Measurements from ENCODE around the gene MUCL3. TPM values are rescaled to one million over a fixed set of nuclear protein-coding genes. Genes with fewer than 3 reads are reported as not detected.

MUCL3 gene
- total RNA-seq = not detected in 2 replicates

GRCh38 chr6:30940361-30940986, at the start of gene MUCL3:
Gene MUCL3, plus strand, starts transcription at chr6:30940973. Its CDS starts 27 bp downstream, at chr6:30941000.

GRCh38 chr6:30907758-30908591, 32.8 kb upstream of the MUCL3 start, which contains the start of gene GTF2H4:
Gene GTF2H4, plus strand, starts transcription at chr6:30908207.

GRCh38 chr6:30914076-30914853, 26.5 kb upstream of the MUCL3 start, which contains the start of gene VARS2:
Gene VARS2, plus strand, starts transcription at chr6:30914238. Its CDS starts 599 bp downstream, at chr6:30914837.

GRCh38 chr6:30931969-30932645, 8.7 kb upstream of the MUCL3 start, which contains the start of gene SFTA2:
Gene SFTA2, minus strand, starts transcription at chr6:30932170. Its CDS starts 74 bp downstream, at chr6:30932096.

GRCh38 chr6:30983439-30983838, 42.7 kb downstream of the MUCL3 start, which contains the start of gene MUC21:
Gene MUC21, plus strand, starts transcription at chr6:30983718. Its CDS starts 241 bp downstream, at chr6:30983959.

Other genes starting within 250 kb of the MUCL3 start
- gene NRM, start 250.0 kb upstream of the MUCL3 start, total RNA-seq = 8.5 and 9.6 TPM in 2 replicates
- gene MDC1, start 223.7 kb upstream of the MUCL3 start, total RNA-seq = 9.1 and 15.3 TPM in 2 replicates
- 519 and 546 TPM in 2 replicates for gene TUBB, start 220.6 kb upstream of the MUCL3 start, total RNA-seq
- 91.0 and 118 TPM in 2 replicates for gene FLOT1, start 198.3 kb upstream of the MUCL3 start, total RNA-seq
- 188 and 222 TPM in 2 replicates for gene IER3, start 196.4 kb upstream of the MUCL3 start, total RNA-seq
- gene DDR1, start 56.5 kb upstream of the MUCL3 start, total RNA-seq = 30.7 and 36.5 TPM in 2 replicates
- gene GTF2H4, start 32.8 kb upstream of the MUCL3 start, total RNA-seq = 7.6 and 13.2 TPM in 2 replicates
- gene VARS2, start 26.7 kb upstream of the MUCL3 start, total RNA-seq = 6.8 and 7.9 TPM in 2 replicates
- not detected in 2 replicates for gene SFTA2, start 8.8 kb upstream of the MUCL3 start, total RNA-seq
- not detected in 2 replicates for gene MUC21, start 42.7 kb downstream of the MUCL3 start, total RNA-seq
- not detected in 2 replicates for gene MUC22, start 69.5 kb downstream of the MUCL3 start, total RNA-seq
- not detected in 2 replicates for gene C6orf15, start 171.6 kb downstream of the MUCL3 start, total RNA-seq
- gene PSORS1C1, start 173.8 kb downstream of the MUCL3 start, total RNA-seq = 0.16 and 1.1 TPM in 2 replicates
- gene CDSN, start 179.5 kb downstream of the MUCL3 start, total RNA-seq = not detected in 2 replicates
- gene PSORS1C2, start 198.1 kb downstream of the MUCL3 start, total RNA-seq = not detected in 2 replicates
- 15.7 and 21.7 TPM in 2 replicates for gene CCHCR1, start 216.8 kb downstream of the MUCL3 start, total RNA-seq
- gene TCF19, start 217.6 kb downstream of the MUCL3 start, total RNA-seq = 7.0 and 11.0 TPM in 2 replicates
- not detected in 2 replicates for gene POU5F1, start 229.7 kb downstream of the MUCL3 start, total RNA-seq

Data from cardiac atrium fibroblast (primary cell).